ENCODE results near the gene RNPEPL1. TPM values are rescaled to one million over a fixed set of nuclear protein-coding genes. Genes with fewer than 3 reads are reported as not detected.
"Not testable (repeated sequence)": the region's sequence is repeated elsewhere in the genome, so short reads cannot be mapped to it uniquely, and the experiment has no call there.

The RNPEPL1 gene
- total and polyA plus RNA-seq, 4 experiments from 2014 or later, result 13.6 to 145 (median 120) TPM

- no peaks in the 10 kb centered on the region for H3K4me1 ChIP-seq (ENCODE audit: insufficient read depth, low read length)
- Mint-ChIP-seq H3K27me3 (no peaks in the 10 kb centered on the region), H3K4me3 (no peak overlapping the region), H3K36me3 (peaks cover 62 to 63% of the 10 kb centered on the region in 2 donors), H3K27ac (no peak overlapping the region), H3K4me1 (peaks cover 8 to 18% (median 10%) of the 10 kb centered on the region in 4 donors), H3K9me3 (peaks cover 0 to 5% (median 0%) of the 10 kb centered on the region in 8 donors)
- POLR2A ChIA-PET (ENCODE audit: partially characterized antibody), result no interaction called here
- H3K36me3 ChIP-seq (ENCODE audit: insufficient read depth, low read length), result peaks cover 9% of the 10 kb centered on the region
- no peak overlapping the region for H3K4me3 ChIP-seq (ENCODE audit: low read length in 2 of 2)
- no peaks in the 10 kb centered on the region for H3K9me3 ChIP-seq (ENCODE audit: control insufficient read depth in 1 of 2, low read length in 2 of 2)
- intact Hi-C loops (cut with micrococcal nuclease), result no loop called here
- H3K27me3 ChIP-seq (ENCODE audit: insufficient read depth, low read length), result no peaks in the 10 kb centered on the region
- no peak overlapping the region for H3K27ac ChIP-seq (ENCODE audit: low read depth, low read length)
- CTCF ChIA-PET (ENCODE audit: partially characterized antibody), result interaction anchor here (1.3 kb wide), 1 partner anchor 24 kb away, joined by 5 read pairs; no protein-coding TSS in a partner anchor
- DNase-seq, result no peak
These were observed 30.1 kb upstream of the RNPEPL1 start for GRCh38 chr2:240538031-240538780.

GRCh38 chr2:240539101-240539500, 29.2 kb upstream of the RNPEPL1 start:
- POLR2A ChIA-PET (ENCODE audit: partially characterized antibody); H3K27me3 Mint-ChIP-seq; DNase-seq; H3K4me3 ChIP-seq (ENCODE audit: low read length in 2 of 2); H3K9me3 ChIP-seq (ENCODE audit: control insufficient read depth in 1 of 2, low read length in 2 of 2); H3K9me3 Mint-ChIP-seq; H3K4me3 Mint-ChIP-seq; H3K27me3 ChIP-seq (ENCODE audit: insufficient read depth, low read length); H3K36me3 ChIP-seq (ENCODE audit: insufficient read depth, low read length); intact Hi-C loops (cut with micrococcal nuclease); H3K4me1 ChIP-seq (ENCODE audit: insufficient read depth, low read length); H3K27ac ChIP-seq (ENCODE audit: low read depth, low read length); H3K27ac Mint-ChIP-seq: not testable (repeated sequence)
- Mint-ChIP-seq H3K4me1 (peaks cover 8 to 18% (median 11%) of the 10 kb centered on the region in 4 donors), H3K36me3 (peaks cover 55 to 57% of the 10 kb centered on the region in 2 donors)
- CTCF ChIA-PET (ENCODE audit: partially characterized antibody), result interaction anchor here (1.3 kb wide), 1 partner anchor 25 kb away, joined by 5 read pairs; no protein-coding TSS in a partner anchor

- H3K4me1 Mint-ChIP-seq, result peaks cover 8 to 22% (median 11%) of the 10 kb centered on the region in 4 donors
- intact Hi-C loops (cut with micrococcal nuclease), result no loop called here
- Histone ChIP-seq H3K27ac (ENCODE audit: low read depth, low read length) (no peak overlapping the region), H3K4me3 (ENCODE audit: low read length in 2 of 2) (no peak overlapping the region), H3K4me1 (ENCODE audit: insufficient read depth, low read length) (no peaks in the 10 kb centered on the region), H3K27me3 (ENCODE audit: insufficient read depth, low read length) (no peaks in the 10 kb centered on the region), H3K36me3 (ENCODE audit: insufficient read depth, low read length) (peaks cover 12% of the 10 kb centered on the region), H3K9me3 (ENCODE audit: control insufficient read depth in 1 of 2, low read length in 2 of 2) (no peaks in the 10 kb centered on the region)
- H3K36me3 Mint-ChIP-seq, result peaks cover 47 to 49% of the 10 kb centered on the region in 2 donors
- DNase-seq, result no peak
- ChIA-PET POLR2A (ENCODE audit: partially characterized antibody) (no interaction called here), CTCF (ENCODE audit: partially characterized antibody) (no interaction called here)
- no peak overlapping the region for H3K4me3 Mint-ChIP-seq
- no peaks in the 10 kb centered on the region for H3K9me3 Mint-ChIP-seq
- peak overlapping the region in 3 of 7 donors; percentile 31 to 57 (median 48) for H3K27ac Mint-ChIP-seq
- no peaks in the 10 kb centered on the region for H3K27me3 Mint-ChIP-seq
These were observed 28.4 kb upstream of the RNPEPL1 start for GRCh38 chr2:240539906-240540305.

- intact Hi-C loops (cut with micrococcal nuclease), result no loop called here
- peak overlapping the region in 1 of 7 donors; percentile 42 for H3K27ac Mint-ChIP-seq
- ChIA-PET POLR2A (ENCODE audit: partially characterized antibody) (interaction anchor here (0.7 to 12.6 kb wide), 3 partner anchors 10 to 35 kb away, joined by 3 to 249 read pairs (median 3); partner anchors contain the start of genes CAPN10 and RNPEPL1), CTCF (ENCODE audit: partially characterized antibody) (interaction anchor here (1.5 to 3.6 kb wide), 3 partner anchors 15 to 37 kb away, joined by 7 to 15 read pairs (median 10); no protein-coding TSS in a partner anchor)
- peaks cover 17 to 33% of the 10 kb centered on the region in 2 donors for H3K36me3 Mint-ChIP-seq
- H3K4me1 Mint-ChIP-seq, result peaks cover 2 to 16% (median 4%) of the 10 kb centered on the region in 4 donors
- Histone ChIP-seq H3K9me3 (ENCODE audit: control insufficient read depth in 1 of 2, low read length in 2 of 2) (no peaks in the 10 kb centered on the region), H3K4me1 (ENCODE audit: insufficient read depth, low read length) (peaks cover 3% of the 10 kb centered on the region), H3K27me3 (ENCODE audit: insufficient read depth, low read length) (no peaks in the 10 kb centered on the region), H3K27ac (ENCODE audit: low read depth, low read length) (no peak overlapping the region), H3K36me3 (ENCODE audit: insufficient read depth, low read length) (peaks cover 27% of the 10 kb centered on the region), H3K4me3 (ENCODE audit: low read length in 2 of 2) (no peak overlapping the region)
- no peak overlapping the region for H3K4me3 Mint-ChIP-seq
- no peaks in the 10 kb centered on the region for H3K27me3 Mint-ChIP-seq
- no peak for DNase-seq
- peaks cover 0 to 7% (median 0%) of the 10 kb centered on the region in 8 donors for H3K9me3 Mint-ChIP-seq
These were observed 17.0 kb upstream of the RNPEPL1 start for GRCh38 chr2:240551288-240551687.

- Histone ChIP-seq H3K4me1 (ENCODE audit: insufficient read depth, low read length) (peaks cover 8% of the 10 kb centered on the region), H3K36me3 (ENCODE audit: insufficient read depth, low read length) (peaks cover 27% of the 10 kb centered on the region), H3K27me3 (ENCODE audit: insufficient read depth, low read length) (no peaks in the 10 kb centered on the region), H3K27ac (ENCODE audit: low read depth, low read length) (no peak overlapping the region), H3K4me3 (ENCODE audit: low read length in 2 of 2) (no peak overlapping the region), H3K9me3 (ENCODE audit: control insufficient read depth in 1 of 2, low read length in 2 of 2) (no peaks in the 10 kb centered on the region)
- Mint-ChIP-seq H3K4me3 (no peak overlapping the region), H3K9me3 (peaks cover 0 to 7% (median 0%) of the 10 kb centered on the region in 8 donors), H3K36me3 (peaks cover 17 to 38% of the 10 kb centered on the region in 2 donors), H3K27ac (no peak overlapping the region), H3K27me3 (no peaks in the 10 kb centered on the region), H3K4me1 (peaks cover 7 to 21% (median 9%) of the 10 kb centered on the region in 4 donors)
- intact Hi-C loops (cut with micrococcal nuclease), result no loop called here
- POLR2A ChIA-PET (ENCODE audit: partially characterized antibody), result interaction anchor here (1.3 to 12.6 kb wide), 2 partner anchors 21 to 35 kb away, joined by 3 to 249 read pairs; partner anchors contain the start of genes CAPN10 and RNPEPL1
- CTCF ChIA-PET (ENCODE audit: partially characterized antibody), result interaction anchor here (1.5 to 3.6 kb wide), 3 partner anchors 14 to 37 kb away, joined by 7 to 15 read pairs (median 10); no protein-coding TSS in a partner anchor
- DNase-seq, result no peak
These were observed 16.5 kb upstream of the RNPEPL1 start for GRCh38 chr2:240551811-240552210.

GRCh38 chr2:240553956-240554480, 14.3 kb upstream of the RNPEPL1 start:
- no peak overlapping the region for H3K4me3 Mint-ChIP-seq
- H3K27me3 Mint-ChIP-seq, result no peaks in the 10 kb centered on the region
- intact Hi-C loops (cut with micrococcal nuclease), result no loop called here
- peaks cover 21 to 40% of the 10 kb centered on the region in 2 donors for H3K36me3 Mint-ChIP-seq
- POLR2A ChIA-PET (ENCODE audit: partially characterized antibody), result interaction anchor here (1.1 to 12.6 kb wide), 2 partner anchors 19 to 32 kb away, joined by 4 to 249 read pairs; partner anchors contain the start of genes CAPN10 and RNPEPL1
- H3K9me3 Mint-ChIP-seq, result peaks cover 0 to 5% (median 0%) of the 10 kb centered on the region in 8 donors
- no peaks in the 10 kb centered on the region for H3K27me3 ChIP-seq (ENCODE audit: insufficient read depth, low read length)
- no peak overlapping the region for H3K4me3 ChIP-seq (ENCODE audit: low read length in 2 of 2)
- CTCF ChIA-PET (ENCODE audit: partially characterized antibody), result interaction anchor here (3.0 to 5.2 kb wide), 3 partner anchors 12 to 26 kb away, joined by 15 to 23 read pairs (median 19); no protein-coding TSS in a partner anchor
- peaks cover 13 to 34% (median 19%) of the 10 kb centered on the region in 4 donors for H3K4me1 Mint-ChIP-seq
- no peaks in the 10 kb centered on the region for H3K9me3 ChIP-seq (ENCODE audit: control insufficient read depth in 1 of 2, low read length in 2 of 2)
- peaks cover 27% of the 10 kb centered on the region for H3K36me3 ChIP-seq (ENCODE audit: insufficient read depth, low read length)
- H3K4me1 ChIP-seq (ENCODE audit: insufficient read depth, low read length), result peaks cover 30% of the 10 kb centered on the region
- no peak for DNase-seq
- no peak overlapping the region for H3K27ac ChIP-seq (ENCODE audit: low read depth, low read length)
- no peak overlapping the region for H3K27ac Mint-ChIP-seq
